Fibroblast of pulmonary artery (primary cell): ENCODE measurements around the gene LRRC74A.

ENCODE experiments used
- DNase-seq: peaks from one replicate; pipeline ENCODE4 v3.0.0-alpha.2; 2010; ENCODE audit warnings: low read depth
- H3K4me3 ChIP-seq: replicated peaks from 2 replicates; pipeline ENCODE4 v1.5.1; 2011; ENCODE audit warnings: low read depth, mild to moderate bottlenecking, control low read depth, low read length, moderate library complexity
- TF ChIP-seq, protein P1 (sequence below): IDR thresholded peaks from 2 replicates; pipeline ENCODE4 v1.5.1; 2011; ENCODE audit warnings: mild to moderate bottlenecking, control low read depth, low read length, inconsistent platforms; ENCODE audit errors: missing control alignments

LRRC74A gene

DNA sequence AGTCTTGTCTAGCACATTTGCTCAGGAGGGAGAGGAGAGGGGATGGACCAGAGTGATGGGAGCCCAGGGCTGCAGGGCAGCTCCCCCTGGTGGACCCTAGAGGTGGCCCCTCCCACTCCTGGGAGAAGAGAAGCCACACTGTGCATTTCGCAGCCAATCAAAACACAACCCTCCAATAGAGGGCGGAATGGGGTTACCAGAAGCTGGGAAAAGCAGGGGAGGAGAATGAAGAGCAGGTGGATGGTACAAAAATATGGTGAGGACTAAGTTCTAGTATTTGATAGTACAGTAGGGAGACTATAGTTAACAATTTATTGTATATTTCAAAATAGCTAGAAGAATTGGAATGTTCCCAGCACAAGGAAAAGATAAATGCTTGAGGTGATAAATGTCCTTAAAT lies 41.3 kb upstream of the LRRC74A start:
- DNase-seq = peak; percentile 86
- no peak overlapping the region for H3K4me3 ChIP-seq
- TF ChIP-seq, protein P1, sequence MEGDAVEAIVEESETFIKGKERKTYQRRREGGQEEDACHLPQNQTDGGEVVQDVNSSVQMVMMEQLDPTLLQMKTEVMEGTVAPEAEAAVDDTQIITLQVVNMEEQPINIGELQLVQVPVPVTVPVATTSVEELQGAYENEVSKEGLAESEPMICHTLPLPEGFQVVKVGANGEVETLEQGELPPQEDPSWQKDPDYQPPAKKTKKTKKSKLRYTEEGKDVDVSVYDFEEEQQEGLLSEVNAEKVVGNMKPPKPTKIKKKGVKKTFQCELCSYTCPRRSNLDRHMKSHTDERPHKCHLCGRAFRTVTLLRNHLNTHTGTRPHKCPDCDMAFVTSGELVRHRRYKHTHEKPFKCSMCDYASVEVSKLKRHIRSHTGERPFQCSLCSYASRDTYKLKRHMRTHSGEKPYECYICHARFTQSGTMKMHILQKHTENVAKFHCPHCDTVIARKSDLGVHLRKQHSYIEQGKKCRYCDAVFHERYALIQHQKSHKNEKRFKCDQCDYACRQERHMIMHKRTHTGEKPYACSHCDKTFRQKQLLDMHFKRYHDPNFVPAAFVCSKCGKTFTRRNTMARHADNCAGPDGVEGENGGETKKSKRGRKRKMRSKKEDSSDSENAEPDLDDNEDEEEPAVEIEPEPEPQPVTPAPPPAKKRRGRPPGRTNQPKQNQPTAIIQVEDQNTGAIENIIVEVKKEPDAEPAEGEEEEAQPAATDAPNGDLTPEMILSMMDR = peak; percentile 99

- TF ChIP-seq, protein P1 = no peak
- no peak for DNase-seq
- H3K4me3 ChIP-seq = no peak overlapping the region
Observed at GRCh38 chr14:76786601-76787000, 39.6 kb upstream of the LRRC74A start.

DNA sequence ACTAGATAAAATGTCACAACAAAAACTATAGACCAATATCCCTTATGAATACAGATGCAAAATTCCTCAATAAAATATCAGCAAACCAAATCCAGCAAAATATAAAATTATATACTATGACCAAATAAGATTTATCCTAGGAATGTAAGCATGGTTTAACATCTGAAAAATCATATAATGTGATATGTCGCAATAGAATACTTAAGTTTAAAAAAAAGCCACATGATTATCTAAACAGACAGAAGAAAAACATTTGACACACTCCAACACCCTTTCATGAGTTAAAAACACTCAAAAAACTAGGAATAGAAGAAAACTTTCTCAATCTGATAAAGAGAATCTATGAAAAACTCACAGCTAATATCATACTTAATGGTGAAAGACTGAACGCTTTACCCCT lies 33.8 kb upstream of the LRRC74A start:
- no peak for DNase-seq
- no peak overlapping the region for H3K4me3 ChIP-seq
- TF ChIP-seq, protein P1 = no peak

- DNase-seq = no peak
- TF ChIP-seq, protein P1 = no peak
Observed at GRCh38 chr14:76793324-76793723, 32.9 kb upstream of the LRRC74A start.

GRCh38 chr14:76793956-76794355 lies 32.3 kb upstream of the LRRC74A start:
- TF ChIP-seq, protein P1 = no peak
- no peak for DNase-seq
- H3K4me3 ChIP-seq = no peak overlapping the region

More at GRCh38 chr14:76793324-76793723, 32.9 kb upstream of the LRRC74A start:
- H3K4me3 ChIP-seq = no peak overlapping the region

- TF ChIP-seq, protein P1 = no peak
- no peak overlapping the region for H3K4me3 ChIP-seq
- no peak for DNase-seq
Observed at GRCh38 chr14:76806446-76806845, 19.8 kb upstream of the LRRC74A start.

DNA sequence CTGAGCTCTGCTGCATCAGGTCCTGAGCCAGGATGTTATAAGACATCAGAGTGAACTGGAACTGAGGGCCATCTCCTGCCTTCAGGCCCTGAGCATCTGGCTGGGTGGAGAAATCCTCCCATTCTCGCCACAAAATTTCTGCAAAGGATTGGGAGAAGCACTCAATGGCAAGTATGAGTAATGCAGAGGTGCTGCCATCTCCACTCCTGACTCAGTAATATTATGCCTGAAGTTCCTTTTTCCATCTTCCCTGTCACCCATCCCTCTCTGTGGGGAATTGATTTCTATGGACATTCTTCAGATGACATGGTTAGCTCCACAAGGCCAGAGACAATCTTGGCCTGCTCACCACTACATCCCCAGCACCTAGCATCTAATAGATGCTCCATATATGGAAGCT lies 18.2 kb upstream of the LRRC74A start:
- H3K4me3 ChIP-seq = no peak overlapping the region
- TF ChIP-seq, protein P1 = no peak
- DNase-seq = no peak
